CD14-positive monocyte (primary cell): Measurements from ENCODE around the gene UBE2E2. TPM values are rescaled to one million over a fixed set of nuclear protein-coding genes. Genes with fewer than 3 reads are reported as not detected.

Experiments used
- DNase-seq, 3 donors: peaks; one replicate each; pipeline ENCODE4 v3.0.0-alpha.2; 2011 to 2022
- H2AFZ ChIP-seq: 2 replicates; pipeline ENCODE4 v1.6.0; 2012; ENCODE audit warnings: mild to moderate bottlenecking, low read depth, low read length, inconsistent platforms; ENCODE audit not compliant: insufficient read depth, poor library complexity, severe bottlenecking
- H3K27ac ChIP-seq, 2 donors: 1 replicate in 1 of 2; 2 replicates in 1 of 2; pipeline ENCODE4 v1.5.1; 2012 to 2013; ENCODE audit warnings: low read length in 2 of 2, control low read depth in 1 of 2, inconsistent platforms in 1 of 2, low read depth in 1 of 2, mild to moderate bottlenecking in 1 of 2
- H3K27me3 ChIP-seq, 2 donors: one replicate each; pipeline versions ENCODE4 v1.6.0 to v1.6.1; 2011 to 2013; ENCODE audit warnings: low read length in 2 of 2; ENCODE audit not compliant: control insufficient read depth in 2 of 2, insufficient read depth in 2 of 2
- H3K36me3 ChIP-seq, 2 donors: replicated peaks in 1 of 2; 1 replicate in 1 of 2; 2 replicates in 1 of 2; pipeline versions ENCODE4 v1.5.1 to v1.6.1; 2012 to 2013; ENCODE audit warnings: low read length in 2 of 2, control low read depth in 1 of 2, inconsistent platforms in 1 of 2, mild to moderate bottlenecking in 1 of 2; ENCODE audit not compliant: insufficient read depth in 2 of 2, control insufficient read depth in 1 of 2
- H3K4me1 ChIP-seq, 2 donors: 1 replicate in 1 of 2; 2 replicates in 1 of 2; pipeline versions ENCODE4 v1.5.1 to v1.6.1; 2012 to 2013; ENCODE audit warnings: low read length in 2 of 2, control low read depth in 1 of 2, inconsistent platforms in 1 of 2, mild to moderate bottlenecking in 1 of 2, moderate library complexity in 1 of 2; ENCODE audit not compliant: insufficient read depth in 2 of 2, control insufficient read depth in 1 of 2
- H3K4me2 ChIP-seq: replicated peaks from 2 replicates; pipeline ENCODE3; 2012; ENCODE audit warnings: low read length, moderate library complexity, mild to moderate bottlenecking; ENCODE audit not compliant: poor library complexity, severe bottlenecking; ENCODE audit errors: extremely low read depth
- H3K4me3 ChIP-seq, 3 experiments: fragments of 200-600 bp in 1 of 3; sonication (generic) in 1 of 3; replicated peaks in 1 of 3; 1 replicate in 2 of 3; 2 replicates in 1 of 3; pipeline ENCODE4 v1.5.1; 2011 to 2013; ENCODE audit warnings: low read length in 3 of 3, mild to moderate bottlenecking in 3 of 3, control low read depth in 2 of 3, low read depth in 2 of 3, inconsistent platforms in 1 of 3, moderate library complexity in 1 of 3
- H3K79me2 ChIP-seq: 2 replicates; pipeline ENCODE4 v1.6.0; 2012; ENCODE audit warnings: mild to moderate bottlenecking, control low read depth, inconsistent platforms, low read length, moderate library complexity; ENCODE audit not compliant: insufficient read depth
- H3K9ac ChIP-seq: 2 replicates; pipeline ENCODE4 v1.6.0; 2017; ENCODE audit warnings: low read length, mild to moderate bottlenecking; ENCODE audit not compliant: insufficient read depth, poor library complexity, severe bottlenecking
- H3K9me3 ChIP-seq, 2 donors: replicated peaks in 1 of 2; 1 replicate in 1 of 2; 2 replicates in 1 of 2; pipeline versions ENCODE4 v1.5.1 to v1.6.1; 2012 to 2013; ENCODE audit warnings: low read length in 2 of 2, control low read depth in 1 of 2; ENCODE audit not compliant: control insufficient read depth in 1 of 2, insufficient read depth in 1 of 2
- H4K20me1 ChIP-seq: 2 replicates; pipeline ENCODE4 v1.6.0; 2012; ENCODE audit warnings: mild to moderate bottlenecking, low read length, control low read depth, moderate library complexity; ENCODE audit not compliant: insufficient read depth
- H3K27ac Mint-ChIP-seq, 7 donors: one replicate each; pipeline ENCODE4 v1.8.0; 2020; ENCODE audit warnings: mild to moderate bottlenecking in 7 of 7, mixed read lengths in 7 of 7, moderate library complexity in 6 of 7, inconsistent platforms in 2 of 7
- H3K27me3 Mint-ChIP-seq, 3 donors: one replicate each; pipeline ENCODE4 v1.8.0; 2021 to 2022; ENCODE audit warnings: low read depth in 3 of 3, mild to moderate bottlenecking in 3 of 3, mixed read lengths in 3 of 3, moderate library complexity in 3 of 3, inconsistent platforms in 1 of 3
- H3K36me3 Mint-ChIP-seq, 2 donors: one replicate each; pipeline ENCODE4 v1.8.0; 2020; ENCODE audit warnings: mixed read lengths in 2 of 2, inconsistent platforms in 1 of 2, mild to moderate bottlenecking in 1 of 2
- H3K4me1 Mint-ChIP-seq: one replicate; pipeline ENCODE4 v1.8.0; 2020; ENCODE audit warnings: mild to moderate bottlenecking, mixed read lengths
- H3K4me3 Mint-ChIP-seq, 2 donors: one replicate each; pipeline ENCODE4 v1.8.0; 2020; ENCODE audit warnings: mild to moderate bottlenecking in 2 of 2, mixed read lengths in 2 of 2, moderate library complexity in 1 of 2
- H3K9me3 Mint-ChIP-seq, 7 donors: one replicate each; pipeline ENCODE4 v1.8.0; 2020 to 2022; ENCODE audit warnings: mixed read lengths in 7 of 7, mild to moderate bottlenecking in 6 of 7, moderate library complexity in 6 of 7, inconsistent platforms in 2 of 7
- CTCF ChIP-seq: fragments of 200-600 bp; IDR thresholded peaks from one replicate; pipeline ENCODE4 v1.8.0; 2022; ENCODE audit warnings: antibody characterized with exemption, mild to moderate bottlenecking
- WGBS: methylation state at CpG from one replicate; pipeline ENCODE4 v1.1.5; 2013; ENCODE audit warnings: missing lambda C conversion rate; ENCODE audit not compliant: insufficient coverage; 5-methylcytosine and 5-hydroxymethylcytosine counted together
- intact Hi-C, 2 donors: fragments of 100-400 bp; cut with micrococcal nuclease; formaldehyde crosslinking; loops; one replicate each; pipeline versions ENCODE4 v1.15.0 to v1.15.1; 2023
- polyA plus RNA-seq, 3 donors: library from polyadenylated mRNA; depleted of rRNA in 1 of 3; unstranded in 2 of 3; stranded (reverse) in 1 of 3; fragments of 300-500 nt in 2 of 3; fragments of >200 nt in 1 of 3; fragmentation: Illumina TruSeq in 2 of 3; gene quantifications; 1 replicate in 2 of 3; 2 replicates in 1 of 3; pipeline ENCODE4 v1.2.3, GENCODE V29; 2012 to 2021

Gene UBE2E2
- polyA plus RNA-seq, 3 donors = 25.8 to 78.0 (median 66.3) TPM

GRCh38 chr3:23203708-23204330 is 692 bp downstream of the UBE2E2 start:
- no peaks in the 10 kb centered on the region for H3K9me3 ChIP-seq
- DNase-seq = peak in 2 of 3 donors; percentile 5 to 12
- Mint-ChIP-seq H3K36me3 (peaks cover 2 to 6% of the 10 kb centered on the region in 2 donors), H3K4me3 (peak overlapping the region; percentile 95 to 97), H3K27me3 (peaks cover 5 to 11% (median 7%) of the 10 kb centered on the region in 3 donors), H3K9me3 (peaks cover 0 to 3% (median 0%) of the 10 kb centered on the region in 7 donors), H3K27ac (peak overlapping the region; percentile 86 to 96 (median 90)), H3K4me1 (peaks cover 27% of the 10 kb centered on the region)
- no peak for TF ChIP-seq CTCF
- no peaks in the 10 kb centered on the region for H3K27me3 ChIP-seq
- peaks cover 10 to 14% of the 10 kb centered on the region in 2 donors for H3K4me1 ChIP-seq
- 0% methylated on average over 15 of the region's 19 CpGs for WGBS
- peak overlapping the region; percentile 57 to 97 (median 84) for H3K4me3 ChIP-seq
- H2AFZ ChIP-seq = peak overlapping the region; percentile 87
- H3K4me2 ChIP-seq = peak overlapping the region; percentile 87
- peaks cover 52% of the 10 kb centered on the region for H3K79me2 ChIP-seq
- peaks cover 40% of the 10 kb centered on the region for H4K20me1 ChIP-seq
- H3K9ac ChIP-seq = peak overlapping the region; percentile 93
- H3K36me3 ChIP-seq = peaks cover 0 to 3% of the 10 kb centered on the region in 2 donors
- peak overlapping the region; percentile 72 to 93 for H3K27ac ChIP-seq
- intact Hi-C loops = loop anchor here in 1 of 2 donors (10.0 kb wide), 1 partner anchor 741 kb away; the partner anchor contains the start of gene NR1D2

DNA sequence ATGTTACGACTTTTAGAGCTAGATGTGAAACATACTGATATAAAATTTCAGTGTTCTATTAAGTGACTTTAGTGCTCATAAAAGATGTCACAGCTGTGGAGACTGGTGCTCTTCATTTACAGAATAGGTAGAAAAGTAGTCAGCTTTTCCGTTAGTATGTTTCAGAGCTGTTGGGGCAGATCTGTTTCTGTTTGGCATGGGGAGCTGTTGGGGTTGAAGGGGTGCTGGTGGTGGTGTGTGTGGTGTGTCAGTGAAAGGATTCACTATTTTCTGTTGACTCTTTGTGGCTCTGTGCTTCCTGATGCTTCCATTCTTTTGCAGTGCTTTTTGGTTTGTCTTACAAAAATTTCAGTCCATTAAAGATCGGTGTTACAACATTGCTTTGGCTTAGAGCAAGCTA is 3.2 kb downstream of the UBE2E2 start:
- Histone ChIP-seq H3K4me1 (peaks cover 10 to 14% of the 10 kb centered on the region in 2 donors), H4K20me1 (peaks cover 61% of the 10 kb centered on the region), H3K36me3 (peaks cover 0 to 16% of the 10 kb centered on the region in 2 donors), H3K9ac (no peak overlapping the region), H2AFZ (no peak overlapping the region), H3K27me3 (no peaks in the 10 kb centered on the region), H3K4me3 (no peak overlapping the region), H3K27ac (no peak overlapping the region), H3K79me2 (peaks cover 61% of the 10 kb centered on the region), H3K4me2 (no peak overlapping the region), H3K9me3 (no peaks in the 10 kb centered on the region)
- Mint-ChIP-seq H3K4me3 (no peak overlapping the region), H3K9me3 (peaks cover 0 to 3% (median 0%) of the 10 kb centered on the region in 7 donors), H3K27ac (peak overlapping the region in 1 of 7 donors; percentile 82), H3K27me3 (peaks cover 1 to 5% (median 4%) of the 10 kb centered on the region in 3 donors), H3K4me1 (peaks cover 36% of the 10 kb centered on the region), H3K36me3 (peaks cover 15 to 19% of the 10 kb centered on the region in 2 donors)
- DNase-seq = no peak
- no peak for TF ChIP-seq CTCF
- WGBS = 95% methylated on average over 2 of the region's 3 CpGs
- intact Hi-C loops = loop anchor here in 1 of 2 donors (10.0 kb wide), 1 partner anchor 738 kb away; the partner anchor contains the start of gene NR1D2
